Measurements from ENCODE around the gene MOB3A.

MOB3A gene

GRCh38 chr19:2033115-2033824 lies 62.9 kb downstream of the MOB3A start:
- no peak for DNase-seq

GRCh38 chr19:2032296-2032941 lies 63.7 kb downstream of the MOB3A start:
- no peak for DNase-seq

- DNase-seq: no peak
Measured at GRCh38 chr19:2027361-2027760, 68.8 kb downstream of the MOB3A start.

- DNase-seq: no peak
Measured at GRCh38 chr19:2026770-2027169, 69.4 kb downstream of the MOB3A start.

- DNase-seq: no peak
Measured at GRCh38 chr19:2022289-2022688, 73.8 kb downstream of the MOB3A start.

- DNase-seq: no peak
Measured at GRCh38 chr19:2021453-2022140, 74.5 kb downstream of the MOB3A start.

All from NCI-H1105 (cell line).